C4-2B (cell line): ENCODE data around the gene B4GALT7.

Source experiments
- ZFX ChIP-seq: fragments of 450-650 bp; IDR thresholded peaks from 2 replicates; pipeline ENCODE4 v1.6.1; 2017
- TF ChIP-seq, protein P1 (sequence below): fragments of 450-650 bp; conservative IDR thresholded peaks from 2 replicates; pipeline ENCODE4 v1.5.1; 2017; ENCODE audit warnings: mild to moderate bottlenecking

DNA sequence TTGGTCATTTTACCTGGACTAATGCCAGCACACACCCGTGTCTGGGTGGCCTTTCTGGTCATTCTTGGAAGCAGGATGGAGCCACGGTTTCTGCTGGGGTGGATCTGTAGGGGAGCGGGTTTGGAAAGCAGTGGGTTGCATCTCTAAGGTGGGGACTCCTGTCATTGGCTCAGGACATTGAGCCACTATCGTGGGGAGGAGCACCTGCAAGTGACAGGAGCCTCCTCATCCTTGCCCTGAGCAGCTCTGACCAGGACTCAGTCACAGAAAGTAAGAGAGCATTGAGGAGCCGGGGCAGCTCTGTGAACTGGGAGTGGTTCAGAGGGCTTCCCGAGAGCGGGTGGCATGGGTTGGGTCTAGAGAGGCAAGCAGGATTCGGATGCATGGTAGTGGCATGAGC lies 3.7 kb downstream of the B4GALT7 start:
- TF ChIP-seq ZFX, result no peak
- TF ChIP-seq, protein P1, sequence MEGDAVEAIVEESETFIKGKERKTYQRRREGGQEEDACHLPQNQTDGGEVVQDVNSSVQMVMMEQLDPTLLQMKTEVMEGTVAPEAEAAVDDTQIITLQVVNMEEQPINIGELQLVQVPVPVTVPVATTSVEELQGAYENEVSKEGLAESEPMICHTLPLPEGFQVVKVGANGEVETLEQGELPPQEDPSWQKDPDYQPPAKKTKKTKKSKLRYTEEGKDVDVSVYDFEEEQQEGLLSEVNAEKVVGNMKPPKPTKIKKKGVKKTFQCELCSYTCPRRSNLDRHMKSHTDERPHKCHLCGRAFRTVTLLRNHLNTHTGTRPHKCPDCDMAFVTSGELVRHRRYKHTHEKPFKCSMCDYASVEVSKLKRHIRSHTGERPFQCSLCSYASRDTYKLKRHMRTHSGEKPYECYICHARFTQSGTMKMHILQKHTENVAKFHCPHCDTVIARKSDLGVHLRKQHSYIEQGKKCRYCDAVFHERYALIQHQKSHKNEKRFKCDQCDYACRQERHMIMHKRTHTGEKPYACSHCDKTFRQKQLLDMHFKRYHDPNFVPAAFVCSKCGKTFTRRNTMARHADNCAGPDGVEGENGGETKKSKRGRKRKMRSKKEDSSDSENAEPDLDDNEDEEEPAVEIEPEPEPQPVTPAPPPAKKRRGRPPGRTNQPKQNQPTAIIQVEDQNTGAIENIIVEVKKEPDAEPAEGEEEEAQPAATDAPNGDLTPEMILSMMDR, result no peak
